ENCODE measurements around the gene CCL16. TPM values are rescaled to one million over a fixed set of nuclear protein-coding genes. Genes with fewer than 3 reads are reported as not detected.

CCL16 gene
- total RNA-seq, 1 donor from 2014 or later = not detected

Other genes with a start within 250 kb of the CCL16 start
- gene RASL10B, start 249.9 kb downstream of the CCL16 start, total RNA-seq (ENCODE audit: unreplicated experiment) = 3.3 TPM
- 0.27 TPM for gene GAS2L2, start 228.3 kb downstream of the CCL16 start, total RNA-seq (ENCODE audit: unreplicated experiment)
- gene C17orf50, start 220.6 kb downstream of the CCL16 start, total RNA-seq (ENCODE audit: unreplicated experiment) = not detected
- gene MMP28, start 185.9 kb downstream of the CCL16 start, total RNA-seq (ENCODE audit: unreplicated experiment) = 0.49 TPM
- 180 TPM for gene TAF15, start 172.0 kb downstream of the CCL16 start, total RNA-seq (ENCODE audit: unreplicated experiment)
- not detected for gene HEATR9, start 112.6 kb downstream of the CCL16 start, total RNA-seq (ENCODE audit: unreplicated experiment)
- not detected for gene CCL5, start 101.1 kb downstream of the CCL16 start, total RNA-seq (ENCODE audit: unreplicated experiment)
- gene RDM1, start 50.7 kb downstream of the CCL16 start, total RNA-seq (ENCODE audit: unreplicated experiment) = not detected
- gene LYZL6, start 37.8 kb downstream of the CCL16 start, total RNA-seq (ENCODE audit: unreplicated experiment) = not detected
- not detected for gene CCL14, start 5.2 kb upstream of the CCL16 start, total RNA-seq (ENCODE audit: unreplicated experiment)
- gene CCL15, start 20.1 kb upstream of the CCL16 start, total RNA-seq (ENCODE audit: unreplicated experiment) = not detected
- not detected for gene CCL23, start 36.5 kb upstream of the CCL16 start, total RNA-seq (ENCODE audit: unreplicated experiment)
- gene CCL18, start 82.8 kb upstream of the CCL16 start, total RNA-seq (ENCODE audit: unreplicated experiment) = not detected
- not detected for gene CCL3, start 108.6 kb upstream of the CCL16 start, total RNA-seq (ENCODE audit: unreplicated experiment)
- gene CCL4, start 122.3 kb upstream of the CCL16 start, total RNA-seq (ENCODE audit: unreplicated experiment) = not detected
- gene TBC1D3B, start 195.1 kb upstream of the CCL16 start, total RNA-seq (ENCODE audit: unreplicated experiment) = 37.3 TPM
- 6.3 TPM for gene CCL3L1, start 215.3 kb upstream of the CCL16 start, total RNA-seq (ENCODE audit: unreplicated experiment)
- not detected for gene CCL4L2, start 229.6 kb upstream of the CCL16 start, total RNA-seq (ENCODE audit: unreplicated experiment)

All from glutamatergic neuron (in vitro differentiated cells).